Skin epidermis (tissue), 12 donors: ENCODE data around the gene ZNF649.

Experiments
- H3K27ac ChIP-seq, 21 experiments: fragments of 200-600 bp; sonication (generic) in 11 of 21; one replicate each; pipeline ENCODE4 v1.5.0; 2020; ENCODE audit warnings: mild to moderate bottlenecking in 3 of 21, inconsistent platforms in 2 of 21, moderate library complexity in 2 of 21
- H3K4me3 ChIP-seq, 7 experiments: fragments of 200-600 bp; sonication (generic) in 2 of 7; one replicate each; pipeline ENCODE4 v1.5.0; 2020; ENCODE audit warnings: inconsistent platforms in 2 of 7, mild to moderate bottlenecking in 2 of 7, moderate library complexity in 1 of 7

Gene ZNF649

GRCh38 chr19:51891193-51891747, 13.5 kb downstream of the ZNF649 start:
- no peak overlapping the region for H3K27ac ChIP-seq
- H3K4me3 ChIP-seq: no peak overlapping the region

- no peak overlapping the region for H3K27ac ChIP-seq
Observed at GRCh38 chr19:51889934-51890333, 14.9 kb downstream of the ZNF649 start.

DNA sequence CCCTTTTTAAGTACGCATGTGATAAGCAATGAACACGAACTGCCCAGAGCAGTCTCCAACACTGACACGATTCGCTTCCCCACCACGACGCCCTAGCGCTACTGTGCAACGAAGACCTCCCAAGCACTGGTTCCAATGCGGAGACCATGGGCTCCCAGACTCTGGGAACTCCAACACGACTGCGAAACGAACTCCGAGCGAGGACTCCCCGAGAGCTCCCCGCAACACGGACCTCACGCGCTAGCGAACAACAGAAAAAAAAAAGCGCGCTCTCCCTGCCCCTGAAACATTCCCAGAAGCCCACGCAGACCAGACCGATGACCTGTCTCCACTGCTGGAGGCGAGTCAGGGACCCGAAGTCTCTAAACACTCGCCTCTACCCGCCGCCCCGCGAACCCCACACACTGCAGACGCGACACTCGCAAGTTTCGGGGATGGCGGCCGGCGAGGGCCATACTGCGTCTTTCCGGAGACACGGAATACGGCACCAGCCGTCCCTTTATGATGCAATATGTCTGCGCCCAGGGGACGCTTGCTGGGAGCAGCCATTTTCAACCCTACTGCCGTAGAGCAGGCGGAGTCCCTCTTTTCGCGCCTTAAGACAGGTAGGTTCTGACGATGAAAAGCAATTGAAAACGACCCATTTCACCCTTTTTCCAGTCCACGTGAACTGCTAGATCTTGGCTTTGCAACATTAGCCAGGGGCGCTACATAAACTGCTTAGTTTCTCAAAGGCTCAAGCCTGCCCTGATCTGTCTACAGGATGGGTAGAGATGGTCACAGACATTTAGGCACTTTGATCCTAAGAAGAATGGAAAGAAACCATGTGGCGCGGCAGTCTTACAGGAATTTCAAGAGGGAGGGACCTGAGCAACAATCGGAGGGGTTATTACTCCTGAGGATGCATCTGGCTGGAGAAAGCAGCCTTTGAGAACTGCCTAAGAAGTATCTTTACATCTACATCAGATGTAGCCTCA, 17.0 kb downstream of the ZNF649 start, which contains the start of gene ZNF577:
TSS of gene ZNF577 (minus strand) at position 430 of the 977 bp plus-strand sequence. CDS start 7,569 bp downstream, outside the sequence.
- peak within 1 kb of the TSS in 20 of 21 experiments; percentile 13 to 85 (median 73) for H3K27ac ChIP-seq
- H3K4me3 ChIP-seq: peak within 1 kb of the TSS; percentile 36 to 62 (median 48)

More at GRCh38 chr19:51889934-51890333, 14.9 kb downstream of the ZNF649 start:
- no peak overlapping the region for H3K4me3 ChIP-seq

GRCh38 chr19:51884713-51885112, 20.1 kb downstream of the ZNF649 start:
- Histone ChIP-seq H3K27ac (no peak overlapping the region), H3K4me3 (no peak overlapping the region)

DNA sequence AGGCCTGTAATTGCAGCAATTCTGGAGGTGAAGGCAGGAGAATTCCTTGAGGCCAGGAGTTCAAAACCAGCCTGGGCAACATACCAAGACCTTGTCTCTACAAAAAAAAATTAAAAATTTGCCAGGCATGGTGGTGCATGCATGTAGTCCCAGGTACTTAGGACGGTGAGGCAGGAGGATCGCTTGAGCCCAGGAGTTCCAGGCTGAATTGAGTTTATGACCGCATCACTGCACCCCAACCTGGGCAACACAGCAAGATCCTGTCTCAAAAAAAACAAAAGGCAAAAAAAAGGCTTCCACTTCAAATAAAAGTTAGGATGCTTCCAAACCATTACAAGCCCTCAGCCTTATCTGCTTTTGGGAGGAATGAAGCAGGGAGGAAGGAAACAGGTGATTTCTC, 22.3 kb downstream of the ZNF649 start:
- Histone ChIP-seq H3K4me3 (no peak overlapping the region), H3K27ac (no peak overlapping the region)

- Histone ChIP-seq H3K27ac (no peak overlapping the region), H3K4me3 (no peak overlapping the region)
Observed at GRCh38 chr19:51873097-51873496, 31.7 kb downstream of the ZNF649 start.

DNA sequence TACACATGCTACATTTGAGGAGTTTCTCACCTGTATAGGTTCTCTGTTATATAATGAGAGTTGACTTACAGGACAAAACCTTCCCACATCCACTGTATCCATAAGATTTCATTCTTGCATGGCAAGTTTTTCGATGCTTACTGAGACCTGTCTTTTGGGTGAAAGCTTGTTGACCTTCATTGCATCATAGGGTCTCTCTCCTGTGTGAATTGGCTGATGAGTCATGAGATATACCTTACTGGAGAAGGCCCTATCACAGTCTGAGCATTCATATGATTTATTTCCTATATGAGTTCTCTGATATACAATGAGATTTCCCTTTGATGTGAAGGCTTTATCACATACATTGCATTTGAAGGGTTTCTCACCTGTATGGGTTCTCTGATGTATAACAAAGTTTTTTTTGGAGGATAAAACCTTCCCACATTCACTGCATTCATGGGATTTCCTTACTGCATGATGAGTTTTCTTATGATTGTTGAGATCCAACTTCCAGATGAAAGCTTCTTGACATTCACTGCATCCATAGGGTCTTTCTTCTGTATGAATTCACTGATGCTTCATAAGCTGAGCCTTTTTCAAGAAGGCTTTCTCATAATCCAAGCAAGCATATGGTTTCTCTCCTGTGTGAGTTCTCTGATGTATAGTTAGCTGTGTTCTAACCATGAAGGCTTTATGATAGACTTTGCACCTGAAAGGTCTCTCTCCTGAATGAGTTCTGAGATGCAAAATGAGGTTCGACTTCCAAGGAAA, 42.8 kb downstream of the ZNF649 start:
- Histone ChIP-seq H3K4me3 (no peak overlapping the region), H3K27ac (no peak overlapping the region)
